HG02642 (cell line): Measurements from ENCODE around the gene EARS2.
A peak's percentile ranks its signal among the peaks of the same experiment; 100 is the strongest.

Experiments used
- ATAC-seq: cut with Tn5 transposase; IDR thresholded peaks from one replicate; pipeline ENCODE4 v1.9.1; 2021; ENCODE audit warnings: mild to moderate bottlenecking; ENCODE audit not compliant: unreplicated experiment, poor library complexity

The EARS2 gene

GRCh38 chr16:23509441-23509754, 47.8 kb downstream of the EARS2 start:
- no peak for ATAC-seq

- ATAC-seq: no peak
These were observed 48.3 kb downstream of the EARS2 start for GRCh38 chr16:23508589-23509440.

- ATAC-seq: no peak
These were observed 50.5 kb downstream of the EARS2 start for GRCh38 chr16:23506606-23506994.

GRCh38 chr16:23505671-23506605, 51.2 kb downstream of the EARS2 start:
- ATAC-seq: no peak

GRCh38 chr16:23505180-23505665, 51.9 kb downstream of the EARS2 start:
- ATAC-seq: peak; percentile 6

- peak; percentile 70 for ATAC-seq
These were observed 52.5 kb downstream of the EARS2 start for GRCh38 chr16:23504453-23505179.

GRCh38 chr16:23504076-23504452, 53.1 kb downstream of the EARS2 start:
- ATAC-seq: no peak

- ATAC-seq: no peak
These were observed 54.7 kb downstream of the EARS2 start for GRCh38 chr16:23502466-23502865.

GRCh38 chr16:23501291-23501690, 55.9 kb downstream of the EARS2 start:
- no peak for ATAC-seq

GRCh38 chr16:23500862-23501225, 56.3 kb downstream of the EARS2 start:
- ATAC-seq: no peak

- ATAC-seq: no peak
These were observed 56.8 kb downstream of the EARS2 start for GRCh38 chr16:23500212-23500861.

GRCh38 chr16:23499801-23500200, 57.3 kb downstream of the EARS2 start:
- no peak for ATAC-seq

GRCh38 chr16:23498863-23499262, 58.3 kb downstream of the EARS2 start:
- no peak for ATAC-seq

- no peak for ATAC-seq
These were observed 59.6 kb downstream of the EARS2 start for GRCh38 chr16:23497543-23497868.

GRCh38 chr16:23496821-23497542, 60.2 kb downstream of the EARS2 start:
- no peak for ATAC-seq

- no peak for ATAC-seq
These were observed 61.5 kb downstream of the EARS2 start for GRCh38 chr16:23495671-23496070.

GRCh38 chr16:23494188-23494587, 63.0 kb downstream of the EARS2 start:
- ATAC-seq: no peak

- ATAC-seq: no peak
These were observed 65.4 kb downstream of the EARS2 start for GRCh38 chr16:23491490-23492391.

- ATAC-seq: no peak
These were observed 70.7 kb downstream of the EARS2 start for GRCh38 chr16:23486480-23486879.
